Body of pancreas (tissue), 4 donors: ENCODE results near the gene DCDC2. TPM values are rescaled to one million over a fixed set of nuclear protein-coding genes. Genes with fewer than 3 reads are reported as not detected.
"Not testable (repeated sequence)": the region's sequence is repeated elsewhere in the genome, so short reads cannot be mapped to it uniquely, and the experiment has no call there.

Experiments
- ATAC-seq: fragments of 150-250 bp; one replicate; pipeline ENCODE4 v1.9.1; 2016
- DNase-seq, 4 donors: peaks; one replicate each; pipeline ENCODE4 v3.0.0-alpha.2; 2019
- H3K27ac ChIP-seq, 4 donors: fragments of 200-600 bp; sonication (generic); 1 replicate in 3 of 4; 2 replicates in 1 of 4; pipeline versions ENCODE4 v1.5.1 to v1.6.1; 2016 to 2019; ENCODE audit warnings: mild to moderate bottlenecking in 1 of 4, mixed read lengths in 1 of 4, moderate library complexity in 1 of 4
- H3K27me3 ChIP-seq, 2 donors: fragments of 200-600 bp; sonication (generic); one replicate each; pipeline ENCODE4 v1.6.0; 2016; ENCODE audit warnings: mild to moderate bottlenecking in 1 of 2
- H3K36me3 ChIP-seq, 2 donors: fragments of 200-600 bp; sonication (generic); replicated peaks in 1 of 2; 2 replicates each; pipeline ENCODE4 v1.5.1; 2016; ENCODE audit warnings: low read depth in 2 of 2; ENCODE audit not compliant: insufficient read depth in 1 of 2
- H3K4me1 ChIP-seq: fragments of 200-600 bp; sonication (generic); one replicate; pipeline ENCODE4 v1.6.0; 2016
- H3K4me3 ChIP-seq, 2 donors: fragments of 200-600 bp; sonication (generic); 1 replicate in 1 of 2; 2 replicates in 1 of 2; pipeline ENCODE4 v1.5.1; 2016 to 2019
- H3K9me3 ChIP-seq, 3 donors: fragments of 200-600 bp; sonication (generic); 1 replicate in 2 of 3; 2 replicates in 1 of 3; pipeline ENCODE4 v1.5.1; 2016
- POLR2A ChIP-seq, 3 donors: fragments of 450-650 bp; IDR thresholded peaks; one replicate each; pipeline ENCODE4 v1.6.1; 2016; ENCODE audit warnings: antibody characterized with exemption in 3 of 3, mild to moderate bottlenecking in 2 of 3
- whole genome bisulfite sequencing, 2 donors: methylation state at CpG; one replicate each; pipeline ENCODE4 v1.1.5; 2017; 5-methylcytosine and 5-hydroxymethylcytosine counted together
- intact Hi-C: fragments of 100-400 bp; cut with DNase I; formaldehyde crosslinking; loops from one replicate; pipeline ENCODE4 v1.15.1; 2023
- total RNA-seq, 2 donors: library from RNA; depleted of rRNA; stranded (reverse); fragments of >200 nt; gene quantifications; one replicate each; pipeline ENCODE4 v1.1.0, GENCODE V29; 2016
- TF ChIP-seq, protein P1 (sequence below), 7 experiments: fragments of 450-650 bp in 4 of 7; fragments of 200-600 bp in 3 of 7; sonication (generic) in 3 of 7; IDR thresholded peaks; one replicate each; pipeline ENCODE4 v1.5.1; 2016 to 2019; ENCODE audit warnings: antibody characterized with exemption in 7 of 7

DCDC2 gene
- total RNA-seq, 2 donors from 2014 or later = 20.8 to 37.4 TPM

- no peaks in the 10 kb centered on the region for H3K36me3 ChIP-seq
- TF ChIP-seq POLR2A (IDR thresholded peaks at IDR 0.05) = no peak
- TF ChIP-seq, protein P1, sequence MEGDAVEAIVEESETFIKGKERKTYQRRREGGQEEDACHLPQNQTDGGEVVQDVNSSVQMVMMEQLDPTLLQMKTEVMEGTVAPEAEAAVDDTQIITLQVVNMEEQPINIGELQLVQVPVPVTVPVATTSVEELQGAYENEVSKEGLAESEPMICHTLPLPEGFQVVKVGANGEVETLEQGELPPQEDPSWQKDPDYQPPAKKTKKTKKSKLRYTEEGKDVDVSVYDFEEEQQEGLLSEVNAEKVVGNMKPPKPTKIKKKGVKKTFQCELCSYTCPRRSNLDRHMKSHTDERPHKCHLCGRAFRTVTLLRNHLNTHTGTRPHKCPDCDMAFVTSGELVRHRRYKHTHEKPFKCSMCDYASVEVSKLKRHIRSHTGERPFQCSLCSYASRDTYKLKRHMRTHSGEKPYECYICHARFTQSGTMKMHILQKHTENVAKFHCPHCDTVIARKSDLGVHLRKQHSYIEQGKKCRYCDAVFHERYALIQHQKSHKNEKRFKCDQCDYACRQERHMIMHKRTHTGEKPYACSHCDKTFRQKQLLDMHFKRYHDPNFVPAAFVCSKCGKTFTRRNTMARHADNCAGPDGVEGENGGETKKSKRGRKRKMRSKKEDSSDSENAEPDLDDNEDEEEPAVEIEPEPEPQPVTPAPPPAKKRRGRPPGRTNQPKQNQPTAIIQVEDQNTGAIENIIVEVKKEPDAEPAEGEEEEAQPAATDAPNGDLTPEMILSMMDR (IDR thresholded peaks at IDR 0.05) = no peak
Measured at GRCh38 chr6:24401458-24401857, 43.6 kb upstream of the DCDC2 start.

DNA sequence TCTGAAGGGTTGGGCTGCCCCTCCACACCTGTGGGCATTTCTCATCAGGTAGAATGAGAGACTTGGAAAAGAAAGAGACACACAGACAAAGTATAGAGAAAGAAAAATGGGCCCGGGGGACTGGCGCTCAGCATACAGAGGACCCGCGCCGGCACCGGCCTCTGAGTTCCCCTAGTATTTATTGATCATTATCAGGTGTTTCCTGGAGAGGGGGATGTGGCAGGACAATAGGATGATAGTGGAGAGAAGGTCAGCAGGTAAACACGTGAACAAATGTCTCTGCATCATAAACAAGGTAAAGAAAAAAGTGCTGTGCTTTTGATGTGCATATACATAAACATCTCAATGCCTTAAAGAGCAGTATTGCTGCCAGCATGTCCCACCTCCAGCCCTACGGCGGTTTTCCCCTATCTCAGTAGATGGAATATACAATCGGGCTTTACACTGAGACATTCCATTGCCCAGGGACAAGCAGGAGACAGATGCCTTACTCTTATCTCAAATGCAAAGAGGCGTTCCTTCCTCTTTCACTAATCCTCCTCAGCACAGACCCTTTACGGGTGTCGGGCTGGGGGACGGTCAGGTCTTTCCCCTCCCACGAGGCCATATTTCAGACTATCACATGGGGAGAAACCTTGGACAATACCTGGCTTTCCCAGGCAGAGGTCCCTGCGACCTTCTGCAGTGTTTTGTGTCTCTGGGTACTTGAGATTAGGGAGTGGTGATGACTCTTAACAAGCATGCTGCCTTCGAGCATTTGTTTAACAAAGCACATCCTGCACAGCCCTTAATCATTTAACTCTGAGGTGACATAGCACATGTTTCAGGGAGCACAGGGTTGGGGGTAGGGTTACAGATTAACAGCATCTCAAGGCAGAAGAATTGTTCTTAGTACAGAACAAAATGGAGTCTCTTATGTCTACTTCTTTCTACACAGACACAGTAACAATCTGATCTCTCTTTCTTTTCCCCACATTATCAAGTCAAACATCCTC is 42.5 kb upstream of the DCDC2 start:
- intact Hi-C loops, H3K4me1 ChIP-seq, H3K27ac ChIP-seq, H3K27me3 ChIP-seq, H3K4me3 ChIP-seq, H3K9me3 ChIP-seq, DNase-seq, ATAC-seq, H3K36me3 ChIP-seq: not testable (repeated sequence)
- 33 to 39% methylated on average over 17 of the region's 17 CpGs for WGBS, 2 donors

More at GRCh38 chr6:24401458-24401857, 43.6 kb upstream of the DCDC2 start:
- DNase-seq = no peak
- Histone ChIP-seq H3K4me1 (peaks cover 11% of the 10 kb centered on the region), H3K27me3 (no peaks in the 10 kb centered on the region), H3K4me3 (no peak overlapping the region), H3K27ac (no peak overlapping the region), H3K9me3 (no peaks in the 10 kb centered on the region)
- intact Hi-C loops = no loop called here
- no peak for ATAC-seq
- WGBS, 2 donors = 59 to 65% methylated on average over 3 to 4 of the region's 4 CpGs

GRCh38 chr6:24397631-24398030 is 39.8 kb upstream of the DCDC2 start:
- WGBS, 2 donors = 35 to 40% methylated on average over 1 of the region's 1 CpG
- no peak overlapping the region for H3K27ac ChIP-seq
- peaks cover 5% of the 10 kb centered on the region for H3K4me1 ChIP-seq
- no peaks in the 10 kb centered on the region for H3K9me3 ChIP-seq
- ATAC-seq (no peak), DNase-seq (no peak)
- intact Hi-C loops = no loop called here
- TF ChIP-seq POLR2A (IDR thresholded peaks at IDR 0.05) = no peak
- TF ChIP-seq, protein P1 (IDR thresholded peaks at IDR 0.05) = no peak
- no peaks in the 10 kb centered on the region for H3K36me3 ChIP-seq
- no peaks in the 10 kb centered on the region for H3K27me3 ChIP-seq
- no peak overlapping the region for H3K4me3 ChIP-seq

GRCh38 chr6:24396824-24397223 is 39.0 kb upstream of the DCDC2 start:
- ATAC-seq (no peak), DNase-seq (no peak)
- intact Hi-C loops = no loop called here
- 74 to 80% methylated on average over 1 of the region's 1 CpG for WGBS, 2 donors
- Histone ChIP-seq H3K27me3 (no peaks in the 10 kb centered on the region), H3K36me3 (no peaks in the 10 kb centered on the region), H3K4me3 (no peak overlapping the region), H3K27ac (no peak overlapping the region), H3K4me1 (no peaks in the 10 kb centered on the region), H3K9me3 (no peaks in the 10 kb centered on the region)
- TF ChIP-seq, protein P1 (IDR thresholded peaks at IDR 0.05) = no peak
- no peak for TF ChIP-seq POLR2A (IDR thresholded peaks at IDR 0.05)

DNA sequence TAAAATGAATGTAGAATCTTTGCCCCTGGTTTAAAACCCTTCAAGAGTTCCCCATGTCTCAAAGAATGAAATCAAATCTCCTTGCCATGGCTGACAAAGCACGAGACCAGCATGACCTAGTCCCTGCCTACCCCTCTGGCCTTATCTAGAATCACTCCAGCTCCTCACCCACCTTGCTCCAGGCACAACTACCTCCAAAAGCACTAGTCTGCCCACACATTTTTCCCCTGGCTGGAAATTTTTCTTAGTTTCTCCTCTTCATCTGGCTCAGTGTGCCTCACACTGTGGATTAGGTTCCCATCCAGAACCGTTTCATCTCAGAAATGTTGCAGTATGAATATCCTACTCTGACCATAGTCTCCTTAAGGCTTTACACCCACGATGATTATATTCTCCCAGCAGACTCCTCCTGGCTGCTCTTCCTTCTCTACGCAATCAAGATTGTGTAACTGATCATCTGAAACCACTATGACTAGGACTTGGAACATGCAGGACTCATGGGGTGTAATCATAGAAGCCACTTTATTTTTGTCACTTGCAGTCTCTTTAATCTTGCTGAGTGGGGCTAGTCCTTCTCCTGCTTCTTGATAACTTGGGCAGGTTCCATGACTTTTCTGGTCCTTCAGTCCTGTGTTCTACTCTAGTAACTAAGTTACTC is 37.0 kb upstream of the DCDC2 start:
- intact Hi-C loops = loop anchor here (5.0 kb wide), 1 partner anchor 108 kb away; no protein-coding TSS in a partner anchor
- Histone ChIP-seq H3K27ac (no peak overlapping the region), H3K4me3 (no peak overlapping the region), H3K4me1 (no peaks in the 10 kb centered on the region), H3K36me3 (no peaks in the 10 kb centered on the region), H3K27me3 (no peaks in the 10 kb centered on the region), H3K9me3 (no peaks in the 10 kb centered on the region)
- ATAC-seq (peak; percentile 30), DNase-seq (no peak)
- WGBS, 2 donors = 75 to 83% methylated on average over 4 of the region's 4 CpGs
- TF ChIP-seq, protein P1 (IDR thresholded peaks at IDR 0.05) = no peak
